HG02870 (cell line): ENCODE results near the gene HS6ST2.
"Not testable (repeated sequence)": the region's sequence is repeated elsewhere in the genome, so short reads cannot be mapped to it uniquely, and the experiment has no call there.

Experiments used
- ATAC-seq: cut with Tn5 transposase; IDR thresholded peaks from one replicate; pipeline ENCODE4 v1.9.1; 2021; ENCODE audit warnings: mild to moderate bottlenecking, moderate library complexity; ENCODE audit not compliant: unreplicated experiment

HS6ST2 gene

DNA sequence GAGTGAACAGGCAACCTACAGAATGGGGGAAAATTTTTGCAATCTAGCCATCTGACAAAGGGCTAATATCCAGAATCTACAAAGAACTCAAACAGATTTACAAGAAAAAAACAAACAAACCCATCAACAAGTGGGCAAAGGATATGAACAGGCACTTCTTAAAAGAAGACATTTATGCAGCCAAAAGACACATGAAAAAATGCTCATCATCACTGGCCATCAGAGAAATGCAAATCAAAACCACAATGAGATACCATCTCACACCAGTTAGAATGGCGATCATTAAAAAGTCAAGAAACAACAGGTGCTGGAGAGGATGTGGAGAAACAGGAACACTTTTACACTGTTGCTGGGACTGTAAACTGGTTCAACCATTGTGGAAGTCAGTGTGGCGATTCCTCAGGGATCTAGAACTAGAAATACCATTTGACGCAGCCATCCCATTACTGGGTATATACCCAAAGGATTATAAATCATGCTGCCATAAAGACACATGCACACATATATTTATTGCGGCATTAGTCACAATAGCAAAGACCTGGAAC is 13.3 kb downstream of the HS6ST2 start:
- not testable (repeated sequence) for ATAC-seq

DNA sequence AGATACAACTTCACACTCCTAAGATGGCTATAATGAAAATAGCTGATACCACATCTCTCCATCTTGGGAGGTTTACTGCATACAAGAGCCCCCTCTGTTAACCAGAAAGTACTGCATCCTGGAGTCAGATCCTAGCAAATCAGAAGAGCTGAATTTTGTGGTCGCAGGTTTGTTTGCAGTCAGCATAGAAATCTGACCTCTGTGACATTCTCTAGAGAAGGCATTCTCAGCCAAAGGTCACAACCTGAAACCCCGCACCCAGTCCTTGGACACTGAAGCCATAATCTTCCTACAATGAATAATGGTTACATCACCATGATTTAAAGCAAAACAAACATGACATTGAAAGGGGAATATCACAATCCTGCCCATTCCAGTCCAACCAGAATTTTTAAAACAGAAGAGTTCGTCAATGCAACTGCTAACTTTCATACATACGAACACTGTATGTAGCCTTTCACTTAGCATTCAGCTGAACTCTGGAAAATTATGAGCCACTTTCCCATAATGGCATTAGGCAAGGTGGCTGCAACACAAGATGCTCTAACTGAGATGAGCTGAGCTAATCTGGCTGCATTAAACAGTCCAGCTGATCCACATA is 17.6 kb downstream of the HS6ST2 start:
- no peak for ATAC-seq

DNA sequence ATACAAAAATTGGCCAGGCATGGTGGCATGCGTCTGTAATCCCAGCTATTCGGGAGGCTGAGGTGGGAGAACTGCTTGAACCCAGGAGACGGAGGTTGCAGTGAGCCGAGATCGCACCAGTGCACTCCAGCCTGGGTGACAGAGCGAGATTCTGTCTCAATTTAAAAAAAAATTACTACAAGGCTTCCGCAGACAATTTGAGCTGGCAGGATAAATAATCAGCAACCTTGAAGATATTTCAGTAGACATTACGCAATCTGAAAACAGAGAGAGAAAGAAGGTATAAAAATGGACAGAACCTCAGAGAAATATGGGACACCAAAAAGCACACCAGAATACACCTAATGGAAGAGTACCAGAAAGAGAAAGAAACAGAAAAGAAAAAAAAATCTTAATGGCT is 25.3 kb downstream of the HS6ST2 start:
- no peak for ATAC-seq

DNA sequence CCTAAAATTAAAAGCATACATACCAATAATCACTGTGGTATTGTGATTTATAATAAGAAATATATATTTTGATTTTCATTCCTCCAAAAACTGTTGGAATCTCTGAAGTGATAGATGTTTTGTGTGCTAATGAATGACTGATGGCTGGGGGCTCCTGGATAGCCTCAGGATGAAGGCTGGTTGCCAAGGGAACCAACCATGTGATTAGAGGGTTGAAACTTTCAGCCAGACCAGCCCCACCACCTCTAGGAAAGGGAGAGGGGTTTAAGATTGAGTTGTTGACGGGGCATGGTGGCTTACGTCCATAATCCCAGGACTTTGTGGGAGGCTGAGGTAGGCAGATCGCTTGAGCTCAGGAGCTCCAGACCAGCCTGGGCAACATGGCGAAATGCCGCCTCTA is 34.0 kb downstream of the HS6ST2 start:
- no peak for ATAC-seq

DNA sequence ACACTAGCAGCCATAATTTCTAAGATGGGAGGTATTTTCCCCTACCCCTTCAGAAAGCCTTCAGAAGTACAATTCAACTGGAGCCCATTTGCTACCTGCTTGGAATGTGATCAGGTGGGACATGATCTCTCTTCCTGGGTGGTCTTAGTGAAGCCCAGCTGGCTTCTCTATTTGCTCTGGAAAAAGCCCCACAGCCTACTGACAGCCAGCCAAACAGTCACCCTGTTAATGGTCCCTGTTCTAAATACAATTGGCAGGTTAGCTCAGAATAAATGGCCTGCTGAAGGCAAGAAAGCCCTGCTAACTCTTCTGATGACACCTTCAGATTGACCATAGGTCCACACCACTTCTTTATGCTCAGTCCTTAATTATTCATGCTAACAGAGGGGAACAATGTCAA is 39.9 kb downstream of the HS6ST2 start:
- ATAC-seq, result no peak

DNA sequence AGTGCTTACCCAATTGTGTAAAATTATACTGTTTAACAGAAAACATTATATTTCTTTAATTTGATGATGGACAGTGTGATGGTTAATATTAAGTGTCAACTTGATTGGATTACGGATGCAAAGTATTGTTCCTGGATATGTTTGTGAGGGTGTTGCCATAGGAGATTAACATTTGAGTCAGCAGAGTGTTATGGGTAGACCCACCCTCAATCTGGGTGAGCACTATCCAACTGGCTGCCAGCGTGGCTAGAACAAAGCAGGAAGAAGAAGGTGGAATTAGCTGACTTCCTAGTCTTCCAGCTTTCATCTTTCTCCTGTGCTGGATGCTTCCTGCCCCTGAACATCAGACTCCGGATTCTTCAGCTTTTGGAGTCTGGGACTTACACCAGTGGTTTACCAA is 42.1 kb downstream of the HS6ST2 start:
- no peak for ATAC-seq

DNA sequence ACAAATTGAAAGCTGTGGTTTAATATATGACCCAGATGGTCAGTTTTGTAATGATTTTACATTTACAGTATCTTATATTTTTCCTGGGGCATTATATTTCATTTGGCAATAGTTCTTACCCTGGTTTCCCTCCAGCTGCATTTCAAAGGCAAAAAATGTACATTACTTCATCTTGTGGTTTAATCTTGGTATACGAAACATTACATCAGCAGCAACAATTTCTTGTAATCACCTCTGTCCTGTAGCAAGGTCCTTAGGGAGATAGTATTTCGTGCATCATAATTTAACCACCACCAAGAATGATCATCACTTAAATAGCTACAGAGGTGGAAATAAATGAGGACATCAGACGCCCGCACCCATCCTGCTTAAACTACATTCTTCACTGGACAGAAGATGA is 48.8 kb downstream of the HS6ST2 start:
- no peak for ATAC-seq

DNA sequence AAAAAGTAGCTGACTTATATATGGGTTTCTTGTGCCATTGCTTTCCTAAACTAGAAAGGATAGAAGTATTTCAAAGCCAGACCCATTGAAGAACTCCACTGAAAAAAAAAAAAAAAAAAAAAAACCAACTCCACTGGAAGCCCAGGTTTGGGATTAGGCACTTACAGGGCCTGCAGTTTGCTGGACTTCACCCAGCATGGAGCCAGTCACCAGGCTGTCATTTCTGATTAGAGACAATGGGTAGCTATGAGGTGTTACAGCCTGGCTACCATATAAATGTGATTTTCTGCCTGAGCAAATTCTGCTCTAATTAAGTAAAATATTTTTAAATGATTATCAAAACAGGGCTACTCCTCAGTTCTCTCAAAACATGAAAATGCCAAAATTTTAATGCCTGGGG is 49.5 kb downstream of the HS6ST2 start:
- ATAC-seq, result no peak

DNA sequence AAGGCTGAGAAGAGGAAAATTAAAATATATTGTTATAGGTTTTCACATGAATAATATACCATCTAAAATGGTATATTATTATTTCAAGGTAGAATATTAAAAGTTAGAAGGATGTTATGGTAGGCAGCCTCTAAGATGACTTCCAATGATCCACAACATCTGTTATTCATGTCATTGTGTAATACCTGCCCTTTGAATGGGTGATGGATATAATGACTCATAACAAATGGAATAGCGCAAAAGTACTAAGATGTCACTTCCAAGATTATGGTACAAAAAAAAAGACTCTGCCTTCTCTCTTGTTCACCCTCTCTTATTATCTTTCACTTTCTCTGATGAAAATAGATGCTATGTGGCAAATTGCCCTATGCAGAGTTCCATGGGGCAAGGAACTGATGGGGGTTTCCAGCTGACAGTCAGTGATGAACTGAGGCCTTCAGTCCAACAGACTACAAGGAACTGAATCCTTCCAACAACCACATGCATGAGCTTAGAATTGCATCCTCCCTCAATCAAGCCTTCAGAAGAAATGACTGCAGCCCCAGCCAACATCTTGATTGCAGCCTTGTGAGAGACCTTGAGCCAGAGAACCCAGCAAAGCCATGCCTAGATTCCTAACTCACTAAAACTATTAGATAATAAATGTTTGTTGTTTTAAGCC is 57.7 kb downstream of the HS6ST2 start:
- no peak for ATAC-seq

DNA sequence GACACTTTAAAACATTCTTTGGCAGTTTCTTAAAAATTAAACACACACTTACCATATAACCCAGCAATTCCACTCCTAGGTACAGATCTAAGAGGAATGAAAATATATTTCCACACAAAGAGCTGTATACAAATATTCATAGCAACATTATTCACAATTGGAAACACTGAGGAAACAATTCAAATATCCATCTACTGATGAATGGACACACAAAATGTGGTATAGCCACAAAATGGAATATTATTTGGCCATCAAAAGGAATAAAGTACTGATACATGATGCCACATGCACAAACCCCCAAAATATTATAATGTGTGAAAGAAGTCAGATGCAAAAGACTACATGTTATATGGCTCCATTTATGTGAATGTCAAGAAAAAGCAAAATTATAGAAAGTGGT is 70.9 kb downstream of the HS6ST2 start:
- ATAC-seq, result no peak

DNA sequence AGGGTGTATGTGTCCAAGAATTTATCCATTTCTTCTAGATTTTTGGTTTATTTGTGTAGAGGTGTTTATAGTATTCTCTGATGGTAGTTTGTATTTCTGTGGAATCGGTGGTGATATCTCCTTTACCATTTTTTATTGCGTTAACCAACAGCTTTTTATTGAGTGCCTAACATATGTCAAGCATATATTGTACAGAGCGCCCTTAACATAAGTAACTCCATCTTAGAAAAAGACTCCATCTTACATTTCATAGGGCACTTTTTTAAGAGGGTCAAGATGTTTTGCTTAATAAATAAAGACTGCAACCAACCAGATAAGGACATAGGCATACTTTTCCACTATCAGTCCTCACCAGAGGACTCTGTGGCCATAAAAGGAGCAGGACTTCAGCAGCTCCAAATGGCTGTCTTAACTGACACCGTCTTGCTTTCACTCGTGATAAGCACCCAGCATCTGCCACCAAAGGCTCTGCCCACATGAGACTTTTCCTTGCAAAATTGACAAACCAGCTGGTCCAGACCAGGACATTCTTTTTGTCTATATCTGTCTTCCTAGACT is 75.0 kb downstream of the HS6ST2 start:
- ATAC-seq, result no peak

DNA sequence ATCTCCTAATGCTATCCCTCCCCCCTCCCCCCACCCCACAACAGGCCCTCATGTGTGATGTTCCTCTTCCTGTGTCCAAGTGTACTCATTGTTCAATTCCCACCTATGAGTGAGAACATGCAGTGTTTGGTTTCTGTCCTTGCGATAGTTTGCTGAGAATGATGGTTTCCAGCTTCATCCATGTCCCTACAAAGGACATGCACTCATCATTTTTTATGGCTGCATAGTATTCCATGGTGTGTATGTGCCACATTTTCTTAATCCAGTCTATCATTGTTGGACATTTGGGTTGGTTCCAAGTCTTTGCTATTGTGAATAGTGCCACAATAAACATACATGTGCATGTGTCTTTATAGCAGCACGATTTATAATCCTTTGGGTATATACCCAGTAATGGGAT is 77.7 kb downstream of the HS6ST2 start:
- not testable (repeated sequence) for ATAC-seq

DNA sequence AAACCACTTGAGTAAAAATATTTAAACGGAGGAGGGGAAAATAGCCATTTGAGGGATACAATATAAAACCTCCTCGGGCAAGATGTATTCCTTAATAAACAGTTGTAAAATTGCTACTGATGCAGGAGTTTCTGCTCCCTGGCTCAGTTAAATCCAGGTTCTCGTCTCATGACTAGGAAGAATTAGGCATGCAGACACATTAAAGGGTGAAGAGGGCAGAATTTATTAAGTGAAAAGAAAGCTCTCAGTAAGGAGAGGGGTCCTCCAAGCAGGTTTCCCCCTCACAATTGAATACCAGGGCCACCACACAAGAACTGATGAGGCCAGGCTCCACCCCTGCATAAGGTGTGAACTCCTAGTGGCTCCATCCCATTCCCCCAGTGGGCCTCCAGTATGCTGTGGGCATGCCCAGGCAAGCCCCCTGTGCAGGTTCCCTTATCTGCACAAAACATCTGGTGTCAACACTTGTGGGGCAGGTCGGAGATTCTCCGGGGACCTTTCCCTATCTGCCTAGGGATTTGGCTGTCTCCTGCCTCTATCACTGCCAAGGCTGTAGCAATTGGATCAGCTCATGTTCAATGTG is 80.4 kb downstream of the HS6ST2 start:
- ATAC-seq, result no peak

DNA sequence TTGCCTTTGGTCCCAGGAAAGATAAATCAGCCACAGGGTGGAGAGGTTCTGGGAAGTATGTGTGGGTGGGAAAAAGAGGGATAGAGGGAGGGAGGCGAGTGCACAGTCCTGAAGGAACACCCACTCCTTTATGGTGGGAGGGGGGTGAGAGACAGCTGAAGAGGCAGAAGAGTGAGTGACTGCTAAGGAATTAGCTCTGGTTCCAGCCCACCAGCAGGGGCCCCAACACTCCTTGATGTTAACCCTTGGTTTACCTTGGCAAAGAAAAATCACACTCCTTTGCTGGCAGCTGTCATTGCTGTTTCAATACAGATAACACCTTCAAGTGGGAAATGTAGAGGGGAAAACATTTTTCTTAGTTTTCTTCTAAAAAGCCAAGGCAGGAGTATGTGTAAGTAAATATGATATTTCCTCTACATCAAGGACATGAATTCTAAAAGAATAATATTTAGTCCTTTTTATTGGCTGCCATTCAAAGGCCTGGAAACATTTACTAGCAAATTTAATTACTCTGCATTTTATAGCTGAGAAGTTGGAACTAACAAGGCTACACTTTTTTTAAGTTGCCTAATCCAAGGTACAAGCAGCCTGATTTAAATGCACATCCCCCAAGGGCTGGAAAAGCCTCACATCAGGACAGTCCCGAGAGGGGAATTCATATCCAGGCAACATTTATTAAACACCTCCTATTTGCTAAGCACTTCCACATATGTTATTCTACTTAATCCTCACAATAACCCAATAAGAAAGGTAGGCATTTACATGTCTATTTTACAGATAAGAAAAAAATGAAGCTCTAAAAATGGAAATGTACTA is 81.7 kb downstream of the HS6ST2 start:
- no peak for ATAC-seq

DNA sequence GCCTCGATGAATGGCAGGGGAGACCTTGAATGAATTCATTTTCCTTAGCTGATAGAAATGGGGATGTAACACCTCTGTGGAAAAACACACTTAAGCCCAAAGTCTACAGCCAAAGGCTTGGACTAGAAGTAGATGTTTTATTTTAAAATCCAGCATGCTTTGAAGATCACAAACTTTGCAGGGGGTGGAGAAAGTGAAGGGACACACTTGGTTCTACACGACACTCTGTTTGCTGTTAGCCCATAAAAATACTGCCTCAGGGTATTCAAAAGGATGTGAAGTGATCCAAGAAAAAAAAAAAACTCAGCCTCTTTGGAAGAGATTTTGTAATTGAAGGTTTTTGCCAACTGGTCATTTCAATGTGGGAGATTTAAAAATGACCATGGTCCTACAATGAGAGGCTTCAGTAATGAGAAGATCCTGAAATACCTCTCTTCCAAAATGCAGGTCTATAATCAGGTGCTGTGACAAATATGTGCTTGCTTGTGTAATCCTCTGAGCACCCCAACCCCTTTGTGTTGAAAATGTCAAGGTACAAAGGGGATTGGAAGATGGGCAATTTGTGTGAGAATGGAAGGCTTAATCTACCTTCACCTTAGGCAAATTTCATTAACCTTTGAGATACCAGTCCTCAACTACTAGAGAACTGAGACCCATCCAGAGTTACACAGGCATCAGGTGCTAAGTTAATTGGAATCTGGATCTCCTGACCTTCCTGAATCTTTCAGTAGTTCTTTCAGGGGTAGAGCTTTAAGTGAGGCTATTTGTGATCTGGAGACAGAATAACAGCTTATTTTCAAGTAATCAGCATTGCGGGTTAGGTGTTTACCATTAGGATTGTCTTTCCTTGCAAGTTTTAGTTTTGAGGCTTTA is 82.5 kb downstream of the HS6ST2 start:
- no peak for ATAC-seq

DNA sequence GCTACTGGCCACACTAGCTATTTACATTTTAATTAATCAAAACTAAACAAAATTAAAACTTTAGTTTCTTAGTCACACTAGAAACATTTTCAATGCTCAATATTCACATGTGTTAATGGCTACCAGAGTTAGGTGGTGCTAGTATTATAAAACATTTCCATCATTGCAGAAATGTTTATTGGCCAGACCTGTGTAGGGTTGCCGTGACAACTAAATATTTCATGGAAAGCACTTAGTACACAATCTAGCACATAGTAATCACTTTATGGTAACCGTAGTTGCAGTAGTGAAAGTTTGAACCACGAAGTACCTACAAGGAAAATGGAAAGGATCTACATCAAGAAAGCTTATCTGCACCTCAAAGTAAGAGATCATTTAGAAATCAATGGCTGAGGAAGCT is 95.9 kb downstream of the HS6ST2 start:
- ATAC-seq, result no peak

DNA sequence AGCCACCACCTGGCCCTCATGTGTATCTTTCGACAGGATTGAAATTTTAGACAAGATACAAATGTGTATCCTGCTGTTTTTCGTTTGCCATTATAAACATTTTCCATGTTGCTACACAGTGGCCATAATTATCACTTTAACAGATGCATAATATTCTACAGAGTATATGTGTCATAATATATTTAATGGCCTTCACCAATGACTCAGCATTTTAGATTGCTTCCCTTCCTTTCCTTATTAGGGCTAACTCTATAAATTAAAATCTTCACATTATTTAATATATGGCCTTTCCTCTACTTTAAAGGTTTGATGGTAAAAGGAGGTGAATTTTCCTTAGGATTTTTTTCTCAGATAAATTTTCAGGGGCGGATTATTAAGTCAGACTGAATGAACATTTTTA is 97.4 kb downstream of the HS6ST2 start:
- no peak for ATAC-seq

DNA sequence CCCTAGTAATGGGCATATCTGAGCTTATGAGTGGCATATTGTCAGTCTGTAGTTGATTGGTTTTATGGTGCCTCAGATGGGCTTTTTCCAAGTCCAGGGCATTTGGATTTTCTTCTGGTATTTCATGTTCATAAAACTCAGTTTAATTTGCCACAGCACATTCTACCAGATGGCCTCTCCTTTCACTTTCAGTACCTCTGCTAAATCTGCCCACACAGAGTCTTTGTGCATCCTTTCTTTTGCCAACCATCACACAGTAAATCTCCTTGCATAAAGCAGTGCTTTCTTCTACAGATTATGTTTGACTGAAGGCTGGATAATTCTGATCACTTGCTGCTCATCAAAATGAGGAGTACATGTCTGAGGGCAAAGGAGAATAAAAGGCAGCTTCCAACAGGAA is 98.2 kb downstream of the HS6ST2 start:
- no peak for ATAC-seq

DNA sequence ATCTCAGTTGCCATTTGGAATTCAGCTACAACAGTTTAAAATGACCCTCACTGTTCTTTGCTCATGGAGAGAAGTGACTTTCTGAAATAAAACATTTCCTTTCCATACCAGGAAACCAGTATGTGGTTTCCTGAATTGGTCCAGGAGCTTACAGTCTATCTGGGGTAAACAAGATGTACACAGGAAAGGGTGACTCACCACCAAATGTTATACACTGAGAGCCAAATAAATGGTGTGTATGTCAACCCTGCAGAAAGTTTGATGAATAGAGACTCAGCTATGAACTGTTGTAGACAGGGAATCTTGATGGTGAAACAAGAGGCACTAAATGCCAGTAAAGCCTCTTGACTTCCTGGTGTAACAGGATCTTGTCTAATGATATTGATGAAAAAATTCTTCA is 100.4 kb downstream of the HS6ST2 start:
- ATAC-seq, result no peak

DNA sequence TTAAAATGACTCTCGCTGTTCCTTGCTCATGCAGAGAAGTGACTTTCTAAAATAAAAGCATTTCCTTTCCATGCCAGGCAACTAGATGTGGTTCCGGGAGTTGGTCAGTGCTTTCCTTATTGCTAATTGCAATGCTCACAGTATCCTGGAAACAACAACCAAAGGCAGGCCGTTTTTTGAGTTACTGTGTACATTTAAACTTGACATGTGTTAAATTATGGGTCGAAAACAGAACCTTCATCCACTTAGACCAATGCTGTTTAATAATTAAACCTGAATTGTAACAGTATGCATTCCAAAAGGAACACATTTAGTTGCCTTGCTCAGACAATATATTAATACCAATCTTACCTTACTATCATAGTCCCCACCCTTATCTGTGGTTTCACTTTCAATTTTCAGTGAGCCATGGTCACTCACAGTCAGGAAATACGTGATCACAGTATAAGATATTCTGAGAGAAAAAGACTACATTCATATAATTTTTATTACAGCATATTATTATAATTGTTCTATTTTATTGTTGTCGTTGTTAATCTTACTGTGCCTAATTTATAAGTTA is 102.6 kb downstream of the HS6ST2 start:
- ATAC-seq, result no peak
